GM12872 (cell line): ENCODE measurements around the gene LHX2.

Experiments
- CTCF ChIP-seq: IDR thresholded peaks from 3 replicates; pipeline ENCODE4 v1.5.1; 2011; ENCODE audit warnings: low read depth, mild to moderate bottlenecking, low read length, moderate library complexity; ENCODE audit not compliant: insufficient read depth

LHX2 gene

GRCh38 chr9:124035001-124035650 lies 23.6 kb downstream of the LHX2 start:
- no peak for TF ChIP-seq CTCF

GRCh38 chr9:124036578-124036977 lies 25.0 kb downstream of the LHX2 start:
- no peak for TF ChIP-seq CTCF

- no peak for TF ChIP-seq CTCF
Observed at GRCh38 chr9:124037790-124038189, 26.2 kb downstream of the LHX2 start.

DNA sequence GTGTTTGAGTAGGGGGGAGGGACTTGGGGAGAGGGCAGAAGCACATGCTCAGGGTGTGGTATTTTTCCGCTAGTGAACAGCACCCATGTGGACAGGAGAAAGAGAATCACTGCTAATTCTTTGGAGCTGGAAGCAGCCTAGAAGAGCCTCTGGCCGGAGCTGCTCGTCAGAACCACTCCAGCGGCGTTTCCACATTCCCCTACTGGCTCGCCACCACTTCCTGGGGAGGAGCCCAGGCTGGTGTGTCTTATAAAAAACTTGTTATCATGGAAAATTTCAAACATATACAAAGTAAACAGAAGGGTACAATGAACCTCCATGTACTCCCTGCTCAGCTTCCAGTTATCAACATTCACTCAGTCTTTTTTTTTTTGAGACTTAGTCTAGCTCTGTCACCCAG lies 26.7 kb downstream of the LHX2 start:
- no peak for TF ChIP-seq CTCF

- TF ChIP-seq CTCF, result peak; percentile 26; the same call in 2 of the 3 replicates
Observed at GRCh38 chr9:124038790-124039633, 27.4 kb downstream of the LHX2 start.

GRCh38 chr9:124040186-124040931 lies 28.8 kb downstream of the LHX2 start:
- no peak for TF ChIP-seq CTCF
